Gastroesophageal sphincter (tissue), 4 donors: ENCODE results near the gene INTS11. TPM values are rescaled to one million over a fixed set of nuclear protein-coding genes. Genes with fewer than 3 reads are reported as not detected.

Experiments used
- ATAC-seq: fragments of 150-250 bp; one replicate; pipeline ENCODE4 v1.9.1; 2016; ENCODE audit warnings: mild to moderate bottlenecking, moderate library complexity
- H3K27ac ChIP-seq, 4 donors: fragments of 200-600 bp; sonication (generic) in 3 of 4; 1 replicate in 3 of 4; 2 replicates in 1 of 4; pipeline ENCODE4 v1.5.1; 2016 to 2019
- H3K27me3 ChIP-seq: fragments of 200-600 bp; sonication (generic); one replicate; pipeline ENCODE4 v1.5.1; 2019
- H3K36me3 ChIP-seq, 2 donors: fragments of 200-600 bp; sonication (generic); one replicate each; pipeline ENCODE4 v1.5.1; 2019; ENCODE audit warnings: control low read depth in 1 of 2
- H3K4me1 ChIP-seq, 3 donors: fragments of 200-600 bp; sonication (generic); 1 replicate in 2 of 3; 2 replicates in 1 of 3; pipeline ENCODE4 v1.5.1; 2016 to 2019; ENCODE audit warnings: control low read depth in 2 of 3
- H3K4me3 ChIP-seq, 2 donors: fragments of 200-600 bp; sonication (generic); one replicate each; pipeline ENCODE4 v1.5.1; 2019; ENCODE audit warnings: mild to moderate bottlenecking in 1 of 2, moderate library complexity in 1 of 2
- H3K9me3 ChIP-seq, 3 donors: fragments of 200-600 bp; sonication (generic); one replicate each; pipeline ENCODE4 v1.5.1; 2017 to 2019; ENCODE audit warnings: control low read depth in 2 of 3
- CTCF ChIP-seq, 4 experiments: fragments of 200-600 bp in 2 of 4; fragments of 450-650 bp in 2 of 4; sonication (generic) in 1 of 4; IDR thresholded peaks; one replicate each; pipeline ENCODE4 v1.5.1; 2017 to 2019; ENCODE audit warnings: antibody characterized with exemption in 4 of 4, mild to moderate bottlenecking in 2 of 4, moderate library complexity in 2 of 4
- EP300 ChIP-seq: sonication (generic); formaldehyde crosslinking; IDR thresholded peaks from one replicate; pipeline ENCODE4 v1.6.1; 2017; ENCODE audit warnings: antibody characterized with exemption, mild to moderate bottlenecking
- POLR2A ChIP-seq, 2 donors: fragments of 450-650 bp; IDR thresholded peaks; one replicate each; pipeline ENCODE4 v1.6.1; 2017; ENCODE audit warnings: antibody characterized with exemption in 2 of 2, mild to moderate bottlenecking in 2 of 2, moderate library complexity in 1 of 2
- POLR2AphosphoS5 ChIP-seq: sonication (generic); formaldehyde crosslinking; IDR thresholded peaks from one replicate; pipeline ENCODE4 v1.6.1; 2017; ENCODE audit warnings: antibody characterized with exemption
- WGBS, 2 donors: methylation state at CpG; one replicate each; pipeline ENCODE4 v1.1.5; 2018; ENCODE audit warnings: low coverage in 1 of 2; 5-methylcytosine and 5-hydroxymethylcytosine counted together
- total RNA-seq, 4 donors: library from RNA; depleted of rRNA; stranded (reverse); fragments of >200 nt; gene quantifications; one replicate each; pipeline ENCODE4 v1.1.0, GENCODE V29; 2016

Gene INTS11
- total RNA-seq, 4 donors from 2014 or later, result 62.0 to 119 (median 96.4) TPM

DNA sequence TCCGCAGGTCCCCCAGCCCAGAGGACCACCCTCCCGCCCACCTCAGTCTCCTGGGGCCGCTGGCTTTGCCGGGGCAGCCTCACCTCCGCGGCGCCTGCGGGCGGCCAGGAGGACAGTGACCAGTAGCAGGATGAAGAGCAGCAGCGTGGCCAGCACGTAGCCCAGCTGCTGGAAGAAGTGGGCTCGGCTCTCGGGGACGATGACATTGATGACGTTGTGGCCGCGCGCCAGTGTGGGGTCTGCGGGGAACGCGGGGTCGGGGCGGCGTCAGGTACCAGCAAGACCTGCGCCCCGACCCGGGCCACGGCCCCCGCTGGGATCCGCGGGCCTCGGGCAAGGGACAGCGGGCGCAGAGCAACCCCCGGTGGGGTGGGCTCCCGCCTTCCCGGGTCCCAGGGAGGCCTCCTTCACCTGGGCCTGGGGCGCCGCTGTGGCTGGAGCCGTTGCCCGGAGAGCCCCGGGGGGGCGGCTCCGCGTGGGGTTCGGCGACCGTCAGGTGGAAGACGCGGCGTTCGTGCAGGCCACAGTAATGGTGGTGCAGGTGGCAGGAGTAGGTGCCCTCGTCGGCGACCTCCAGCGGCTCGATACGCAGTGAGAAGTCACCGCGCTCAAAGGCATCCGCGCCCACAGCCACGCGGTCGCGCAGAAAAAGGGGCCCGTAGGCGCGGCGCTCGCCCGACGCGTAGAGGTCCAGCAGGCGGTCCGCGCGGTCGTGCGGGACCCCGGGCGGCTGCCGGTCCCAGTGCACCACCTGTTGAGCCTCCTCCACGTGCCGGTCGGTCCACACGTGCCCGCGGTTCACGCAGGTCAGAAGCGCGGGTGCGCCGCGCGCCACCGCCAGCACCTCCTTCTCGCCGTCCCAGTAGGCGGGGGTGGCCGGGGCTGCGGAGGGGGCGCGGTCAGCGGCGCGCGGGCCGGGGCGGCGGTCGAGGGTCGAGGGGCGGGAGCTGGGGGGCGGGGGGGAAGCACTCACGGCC lies 30.1 kb upstream of the INTS11 start:
- TF ChIP-seq CTCF (IDR thresholded peaks at IDR 0.05), result no peak
- no peak for TF ChIP-seq POLR2A (IDR thresholded peaks at IDR 0.05)
- TF ChIP-seq POLR2AphosphoS5, result no peak
- no peak for TF ChIP-seq EP300
- Histone ChIP-seq H3K27me3 (peaks cover 68% of the 10 kb centered on the region), H3K9me3 (no peaks in the 10 kb centered on the region), H3K4me1 (peaks cover 0 to 82% (median 36%) of the 10 kb centered on the region in 3 donors), H3K4me3 (peak overlapping the region in 1 of 2 donors; percentile 63), H3K27ac (peak overlapping the region in 3 of 4 donors; percentile 87 to 92 (median 89)), H3K36me3 (peaks cover 0 to 18% of the 10 kb centered on the region in 2 donors)
- no CpG with 5 or more reads among the region's 116 CpGs for WGBS, 2 donors
- no peak for ATAC-seq

GRCh38 chr1:1353389-1354151 lies 29.1 kb upstream of the INTS11 start:
- 61% methylated on average over 4 of the region's 28 CpGs; no CpG with 5 or more reads in 1 of the 2 donors for WGBS, 2 donors
- Histone ChIP-seq H3K4me3 (no peak overlapping the region), H3K27me3 (peaks cover 58% of the 10 kb centered on the region), H3K9me3 (no peaks in the 10 kb centered on the region), H3K36me3 (peaks cover 0 to 18% of the 10 kb centered on the region in 2 donors), H3K27ac (peak overlapping the region in 3 of 4 donors; percentile 72 to 87 (median 79)), H3K4me1 (peaks cover 0 to 73% (median 36%) of the 10 kb centered on the region in 3 donors)
- TF ChIP-seq POLR2AphosphoS5 (no peak), CTCF (IDR thresholded peaks at IDR 0.05) (no peak), EP300 (no peak), POLR2A (IDR thresholded peaks at IDR 0.05) (no peak)
- ATAC-seq, result no peak

- no peak overlapping the region for H3K4me3 ChIP-seq
- TF ChIP-seq POLR2AphosphoS5 (no peak), CTCF (IDR thresholded peaks at IDR 0.05) (no peak), EP300 (no peak), POLR2A (IDR thresholded peaks at IDR 0.05) (no peak)
- H3K27me3 ChIP-seq, result peaks cover 51% of the 10 kb centered on the region
- no peaks in the 10 kb centered on the region for H3K9me3 ChIP-seq
- ATAC-seq, result no peak
- peaks cover 0 to 73% (median 36%) of the 10 kb centered on the region in 3 donors for H3K4me1 ChIP-seq
- H3K27ac ChIP-seq, result peak overlapping the region in 3 of 4 donors; percentile 72 to 87 (median 79)
- peaks cover 0 to 18% of the 10 kb centered on the region in 2 donors for H3K36me3 ChIP-seq
- 10% methylated on average over 2 of the region's 5 CpGs; no CpG with 5 or more reads in 1 of the 2 donors for WGBS, 2 donors
These were observed 28.4 kb upstream of the INTS11 start for GRCh38 chr1:1352786-1353388.

- Histone ChIP-seq H3K4me1 (peaks cover 0 to 76% (median 48%) of the 10 kb centered on the region in 3 donors), H3K27me3 (peaks cover 40% of the 10 kb centered on the region), H3K27ac (peak overlapping the region in 3 of 4 donors; percentile 56 to 79 (median 72)), H3K36me3 (peaks cover 0 to 18% of the 10 kb centered on the region in 2 donors), H3K4me3 (peak overlapping the region in 1 of 2 donors; percentile 12), H3K9me3 (no peaks in the 10 kb centered on the region)
- TF ChIP-seq CTCF (IDR thresholded peaks at IDR 0.05) (no peak), POLR2AphosphoS5 (no peak), EP300 (no peak), POLR2A (IDR thresholded peaks at IDR 0.05) (no peak)
- ATAC-seq, result peak; percentile 42
- WGBS, 2 donors, result 43% methylated on average over 11 of the region's 29 CpGs; no CpG with 5 or more reads in 1 of the 2 donors
These were observed 27.3 kb upstream of the INTS11 start for GRCh38 chr1:1351511-1352427.
